HG03280 (cell line): Measurements from ENCODE around the gene KIF27.
"Not testable (repeated sequence)": the region's sequence is repeated elsewhere in the genome, so short reads cannot be mapped to it uniquely, and the experiment has no call there.

Experiments used
- ATAC-seq: cut with Tn5 transposase; IDR thresholded peaks from one replicate; pipeline ENCODE4 v1.9.1; 2021; ENCODE audit warnings: mild to moderate bottlenecking, moderate library complexity; ENCODE audit not compliant: unreplicated experiment

KIF27 gene, protein sequence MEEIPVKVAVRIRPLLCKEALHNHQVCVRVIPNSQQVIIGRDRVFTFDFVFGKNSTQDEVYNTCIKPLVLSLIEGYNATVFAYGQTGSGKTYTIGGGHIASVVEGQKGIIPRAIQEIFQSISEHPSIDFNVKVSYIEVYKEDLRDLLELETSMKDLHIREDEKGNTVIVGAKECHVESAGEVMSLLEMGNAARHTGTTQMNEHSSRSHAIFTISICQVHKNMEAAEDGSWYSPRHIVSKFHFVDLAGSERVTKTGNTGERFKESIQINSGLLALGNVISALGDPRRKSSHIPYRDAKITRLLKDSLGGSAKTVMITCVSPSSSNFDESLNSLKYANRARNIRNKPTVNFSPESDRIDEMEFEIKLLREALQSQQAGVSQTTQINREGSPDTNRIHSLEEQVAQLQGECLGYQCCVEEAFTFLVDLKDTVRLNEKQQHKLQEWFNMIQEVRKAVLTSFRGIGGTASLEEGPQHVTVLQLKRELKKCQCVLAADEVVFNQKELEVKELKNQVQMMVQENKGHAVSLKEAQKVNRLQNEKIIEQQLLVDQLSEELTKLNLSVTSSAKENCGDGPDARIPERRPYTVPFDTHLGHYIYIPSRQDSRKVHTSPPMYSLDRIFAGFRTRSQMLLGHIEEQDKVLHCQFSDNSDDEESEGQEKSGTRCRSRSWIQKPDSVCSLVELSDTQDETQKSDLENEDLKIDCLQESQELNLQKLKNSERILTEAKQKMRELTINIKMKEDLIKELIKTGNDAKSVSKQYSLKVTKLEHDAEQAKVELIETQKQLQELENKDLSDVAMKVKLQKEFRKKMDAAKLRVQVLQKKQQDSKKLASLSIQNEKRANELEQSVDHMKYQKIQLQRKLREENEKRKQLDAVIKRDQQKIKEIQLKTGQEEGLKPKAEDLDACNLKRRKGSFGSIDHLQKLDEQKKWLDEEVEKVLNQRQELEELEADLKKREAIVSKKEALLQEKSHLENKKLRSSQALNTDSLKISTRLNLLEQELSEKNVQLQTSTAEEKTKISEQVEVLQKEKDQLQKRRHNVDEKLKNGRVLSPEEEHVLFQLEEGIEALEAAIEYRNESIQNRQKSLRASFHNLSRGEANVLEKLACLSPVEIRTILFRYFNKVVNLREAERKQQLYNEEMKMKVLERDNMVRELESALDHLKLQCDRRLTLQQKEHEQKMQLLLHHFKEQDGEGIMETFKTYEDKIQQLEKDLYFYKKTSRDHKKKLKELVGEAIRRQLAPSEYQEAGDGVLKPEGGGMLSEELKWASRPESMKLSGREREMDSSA (N-terminal part only)

DNA sequence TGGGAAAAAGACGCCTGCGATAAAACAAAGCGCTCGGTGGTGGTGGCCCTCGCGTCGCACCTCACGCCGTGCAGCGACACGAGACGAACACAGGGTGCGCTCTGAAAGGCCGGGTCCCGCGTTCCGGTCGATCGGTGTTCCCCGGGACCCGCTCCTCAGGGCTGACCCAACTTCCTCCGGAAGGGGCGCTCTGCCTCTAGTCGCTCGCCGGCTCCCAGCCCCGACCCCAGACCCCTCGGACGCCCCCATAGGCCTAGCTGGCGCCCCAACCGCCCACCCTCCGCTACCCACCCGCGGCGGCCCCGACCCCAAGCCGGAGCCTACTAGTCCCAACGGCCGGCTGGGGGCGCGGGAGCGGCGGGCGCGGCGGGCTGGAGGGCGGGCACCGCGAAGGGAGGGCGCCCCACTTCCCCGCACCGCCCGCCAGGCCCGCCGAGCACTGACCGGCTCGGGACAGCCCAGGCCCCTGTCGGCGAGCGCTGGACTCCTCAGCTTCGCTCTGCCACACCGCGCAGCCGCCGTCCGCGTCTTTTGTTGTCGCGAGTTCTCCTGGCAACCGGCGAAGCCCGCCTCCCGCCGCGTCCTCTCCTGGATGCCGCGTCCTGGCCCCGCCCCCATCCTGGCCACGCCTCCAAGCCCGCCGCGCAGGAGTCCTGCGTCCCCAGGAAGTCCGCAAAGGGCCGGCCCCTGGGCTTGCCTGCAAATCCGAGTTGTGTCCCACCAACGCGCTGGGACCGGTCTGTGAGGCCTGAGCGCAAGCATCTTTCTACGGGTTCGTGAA is at the start of gene KIF27:
Gene KIF27 (minus strand): TSS at position 506 of the 781 bp plus-strand sequence. CDS start 5,841 bp downstream, outside the sequence.
- peak; percentile 90 for ATAC-seq

DNA sequence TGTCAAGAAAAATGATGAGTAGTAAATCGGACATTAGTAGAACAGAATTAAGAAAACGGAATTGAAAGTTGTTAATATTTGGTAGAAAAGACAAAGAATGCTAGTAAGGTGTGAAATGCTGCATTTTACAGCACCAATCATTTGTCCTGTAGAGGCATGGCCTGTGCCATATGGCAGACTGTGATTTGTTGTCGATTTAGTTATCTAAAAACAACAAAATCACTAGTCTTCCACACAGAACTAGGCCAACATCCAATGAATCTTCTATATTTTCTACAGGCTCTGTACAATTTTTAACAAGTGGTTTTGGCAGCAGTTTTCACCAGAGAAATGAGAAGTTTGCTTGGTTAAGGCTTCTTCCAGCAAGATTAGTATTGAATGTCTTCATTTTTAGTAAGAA is 48.4 kb upstream of the KIF27 start:
- ATAC-seq, result no peak

DNA sequence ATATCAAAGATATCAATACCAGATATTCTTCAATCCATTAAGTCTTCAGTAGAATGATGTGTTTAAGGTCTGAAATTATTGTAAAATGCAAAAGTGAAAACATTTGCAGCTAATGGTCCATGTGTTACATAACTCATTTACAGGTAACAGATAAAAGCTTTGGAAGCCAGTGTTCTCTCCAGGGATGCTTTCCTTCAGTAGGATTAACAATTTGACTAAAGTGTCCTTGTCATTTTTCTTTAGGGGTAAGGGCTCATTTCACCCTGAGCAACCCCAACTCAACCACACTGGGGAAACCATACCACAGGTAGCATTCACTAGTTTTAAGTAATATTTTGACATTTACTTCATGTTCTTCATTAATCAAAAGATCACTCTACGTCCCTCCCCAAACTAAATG is 45.8 kb upstream of the KIF27 start:
- no peak for ATAC-seq

DNA sequence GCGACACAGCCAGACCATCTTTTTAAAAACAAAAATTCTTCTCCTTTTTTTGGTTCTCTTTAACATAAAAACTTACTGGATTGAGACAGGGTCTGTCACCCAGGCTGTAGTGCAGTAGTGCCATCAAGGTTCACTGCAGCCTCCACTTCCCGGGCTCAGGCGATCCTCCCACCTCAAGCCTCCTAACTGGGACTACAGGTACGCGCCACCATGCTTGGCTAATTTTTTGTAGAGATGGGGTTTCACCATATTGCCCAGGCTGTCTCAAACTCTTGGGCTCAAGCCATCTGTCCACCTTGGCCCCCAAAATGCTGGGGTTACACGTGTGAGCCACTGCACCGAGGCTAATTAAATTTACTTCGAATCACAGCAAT is 45.0 kb upstream of the KIF27 start:
- ATAC-seq, result no peak

DNA sequence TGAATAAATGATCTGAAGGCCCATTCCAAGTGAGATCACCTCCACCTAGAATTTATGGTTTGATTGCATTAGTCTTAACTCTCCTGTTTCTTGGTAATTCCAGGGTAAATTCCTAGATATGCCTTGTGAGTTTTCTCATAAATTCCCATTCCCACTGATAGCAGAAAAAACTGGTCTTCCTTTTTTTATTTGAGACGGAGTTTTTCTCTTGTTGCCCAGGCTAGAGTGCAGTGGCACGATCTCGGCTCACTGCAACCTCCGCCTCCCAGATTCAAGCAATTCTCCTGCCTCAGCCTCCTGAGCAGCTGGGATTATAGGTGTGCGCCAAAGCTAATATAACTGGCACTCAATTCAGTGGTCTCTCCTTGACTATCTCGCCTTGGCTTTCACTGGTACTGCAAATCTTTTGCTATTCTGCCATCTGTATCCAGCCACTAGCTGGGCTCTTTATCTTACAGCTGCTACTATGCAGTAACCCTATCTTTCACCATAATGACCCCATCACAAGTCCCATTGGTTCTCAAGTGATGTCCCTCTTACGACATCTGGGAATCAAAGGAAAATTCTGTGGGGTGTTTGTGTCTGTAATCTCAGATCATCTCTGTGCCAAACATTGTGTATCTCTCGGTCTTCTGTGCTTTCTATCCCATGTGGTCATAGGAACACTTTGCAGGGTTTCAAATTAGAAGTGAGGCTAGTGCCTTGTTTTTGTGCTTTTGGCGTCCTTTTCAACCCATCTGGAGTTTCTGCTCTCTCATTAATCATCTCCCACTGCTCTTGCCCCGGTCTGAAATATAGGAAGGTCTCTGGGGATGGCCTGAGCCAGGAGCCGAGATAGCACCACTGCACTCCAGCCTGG is 44.3 kb upstream of the KIF27 start:
- no peak for ATAC-seq

DNA sequence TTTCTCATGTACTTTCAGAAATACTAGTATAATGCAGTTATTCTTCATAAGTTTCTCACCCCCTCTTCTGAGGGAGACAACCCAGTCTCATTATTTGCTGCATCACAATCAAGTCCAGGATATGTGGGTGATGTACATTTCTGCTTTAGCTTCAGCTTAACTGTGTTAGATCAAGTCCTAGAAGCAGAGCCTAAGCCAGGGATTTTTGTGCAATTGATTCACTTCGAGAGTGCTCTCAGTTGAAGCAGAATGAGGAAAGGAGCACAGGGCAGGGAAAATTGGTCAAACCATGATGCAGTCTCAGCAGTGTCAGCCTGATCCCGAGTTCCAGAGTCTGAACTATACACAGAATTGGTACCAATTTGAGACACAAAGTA is 43.7 kb upstream of the KIF27 start:
- no peak for ATAC-seq

DNA sequence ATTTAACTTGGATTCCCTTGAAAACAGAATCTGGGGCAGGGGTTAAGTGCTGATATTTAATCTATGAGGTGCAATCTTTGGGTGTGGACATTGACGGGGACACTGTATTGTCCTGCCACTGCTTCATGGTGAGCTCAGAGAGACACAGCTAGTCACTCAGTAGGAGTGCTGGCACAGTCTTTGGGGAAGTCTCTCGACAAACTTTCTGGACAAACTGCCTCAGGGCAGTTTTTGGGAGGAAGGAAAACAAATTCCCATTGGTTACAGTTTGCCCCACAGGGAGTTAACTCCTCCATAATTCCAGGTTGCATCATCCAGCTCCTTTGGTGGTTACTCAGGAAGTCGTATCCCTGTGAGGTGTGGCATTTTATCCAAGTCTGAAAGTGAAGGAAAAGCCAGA is 40.9 kb upstream of the KIF27 start:
- no peak for ATAC-seq

DNA sequence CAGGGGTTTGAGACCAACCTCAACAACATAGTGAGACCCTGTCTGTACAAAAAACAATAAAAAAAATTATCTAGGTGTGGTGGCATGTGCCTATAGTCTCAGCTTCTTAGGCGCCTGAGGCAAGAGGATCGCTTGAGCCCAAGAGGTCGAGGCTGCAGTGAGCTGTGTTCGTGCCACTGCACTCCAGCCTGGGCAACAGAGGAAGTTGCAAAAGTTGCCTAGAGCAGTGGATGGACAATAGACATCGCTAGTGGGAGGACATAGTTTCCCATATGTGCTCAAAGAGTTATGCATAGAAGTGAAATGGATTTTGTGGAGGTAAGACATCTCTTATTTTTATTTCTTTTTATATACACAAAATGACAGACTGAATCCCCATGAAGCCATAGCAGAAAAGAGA is 39.8 kb upstream of the KIF27 start:
- ATAC-seq, result no peak

DNA sequence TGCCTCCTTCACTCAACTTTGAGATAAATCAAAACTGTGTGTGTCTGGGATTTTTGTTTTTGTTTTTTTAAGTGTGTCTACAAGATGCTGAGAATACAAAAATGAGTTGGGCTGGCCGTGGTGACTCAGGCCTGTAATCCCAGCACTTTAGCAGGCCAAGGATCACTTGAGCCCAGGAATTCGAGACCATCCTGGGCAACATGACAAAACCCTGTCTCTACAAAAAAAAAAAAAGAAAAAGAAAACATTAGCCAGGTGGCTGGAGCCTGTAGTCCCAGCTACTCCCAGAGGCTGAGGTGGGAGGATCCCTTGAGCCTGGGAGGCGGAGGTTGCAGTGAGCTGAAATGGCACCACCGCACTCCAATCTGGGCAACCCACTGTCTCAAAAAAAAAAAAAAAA is 37.8 kb upstream of the KIF27 start:
- ATAC-seq, result no peak

DNA sequence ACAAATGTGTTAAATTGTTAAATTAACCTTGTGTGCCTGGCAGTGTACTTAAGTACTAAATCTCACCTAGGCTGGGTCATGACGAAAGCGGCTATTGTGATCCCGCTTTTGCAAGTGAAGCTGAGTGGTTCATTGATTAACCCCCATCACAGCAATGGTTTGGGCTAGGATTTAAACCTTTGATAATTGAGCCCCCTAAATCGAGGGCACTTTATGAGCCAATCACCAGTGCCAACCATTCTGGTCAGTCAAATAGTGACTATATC is 35.9 kb upstream of the KIF27 start:
- ATAC-seq, result no peak

DNA sequence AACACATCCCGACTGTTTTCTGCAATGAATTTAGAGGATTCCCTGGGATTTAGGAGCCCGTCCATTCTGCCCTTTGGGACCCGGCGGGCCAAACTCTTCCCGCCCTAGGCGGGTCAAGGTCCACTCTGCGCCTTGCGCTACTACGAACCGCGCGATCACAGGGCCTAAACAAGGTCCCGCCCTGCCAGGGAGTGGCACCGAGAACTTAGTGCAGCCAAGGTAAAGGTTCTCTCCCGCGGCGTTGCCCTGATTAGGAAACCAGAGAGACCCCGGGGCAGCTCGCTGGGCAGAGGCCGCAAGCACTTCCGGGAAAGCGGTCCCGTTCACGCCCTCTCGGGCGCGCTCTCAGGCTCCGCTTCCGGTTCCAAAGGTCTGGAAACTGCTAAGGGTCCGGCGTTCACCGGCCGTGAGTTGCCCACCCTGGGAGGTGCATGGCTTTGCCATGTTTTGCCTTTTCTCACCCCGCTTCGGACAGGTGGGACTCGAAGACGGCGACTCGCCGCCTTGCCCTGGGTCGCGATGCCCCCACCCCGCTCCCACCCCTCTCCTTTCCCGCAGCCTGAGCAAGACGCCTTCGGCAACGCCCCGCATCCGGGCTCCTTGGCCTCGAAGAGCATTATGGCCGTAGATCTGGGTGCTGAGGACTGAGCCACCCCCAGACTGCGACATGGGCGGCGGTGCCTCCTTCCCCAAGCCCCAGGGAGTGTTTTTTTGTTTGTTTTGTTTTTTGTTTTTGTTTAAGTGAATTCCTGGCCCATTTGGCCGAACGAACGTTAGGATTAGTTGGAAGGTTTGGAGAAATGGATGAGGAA is 35.4 kb upstream of the KIF27 start:
- peak; percentile 67 for ATAC-seq

DNA sequence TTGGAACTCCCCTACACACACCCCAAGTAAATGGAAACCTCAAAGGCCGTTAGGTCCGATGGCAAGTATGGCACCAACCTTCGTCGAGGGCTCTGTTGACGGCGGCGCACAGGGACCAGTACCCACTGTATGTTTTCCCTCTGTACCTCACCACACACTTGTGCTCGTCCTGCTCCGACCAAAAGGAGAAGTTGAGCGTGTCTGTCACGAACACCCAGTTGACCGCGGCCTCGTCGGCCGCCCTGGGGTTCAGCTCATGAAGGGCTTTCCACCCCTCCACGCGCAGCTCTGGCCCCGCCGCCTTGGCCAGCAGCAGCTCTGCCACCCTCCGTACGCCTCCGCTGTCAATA is 34.8 kb upstream of the KIF27 start:
- ATAC-seq, result peak; percentile 56

DNA sequence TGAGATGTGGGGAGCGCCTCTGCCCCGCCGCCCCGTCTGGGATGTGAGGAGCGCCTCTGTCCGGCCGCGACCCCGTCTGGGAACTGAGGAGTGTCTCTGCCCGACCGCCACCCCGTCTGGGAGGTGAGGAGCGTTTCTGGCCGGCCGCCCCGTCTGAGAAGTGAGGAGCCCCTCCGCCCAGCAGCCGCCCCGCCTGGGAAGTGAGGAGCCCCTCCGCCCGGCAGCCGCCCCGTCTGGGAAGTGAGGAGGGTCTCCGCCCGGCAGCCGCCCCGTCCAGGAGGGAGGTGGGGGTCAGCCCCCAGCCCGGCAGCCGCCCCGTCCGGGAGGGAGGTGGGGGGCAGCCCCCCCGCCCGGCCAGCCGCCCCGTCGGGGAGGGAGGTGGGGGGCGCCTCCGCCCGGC is 26.9 kb upstream of the KIF27 start:
- not testable (repeated sequence) for ATAC-seq

DNA sequence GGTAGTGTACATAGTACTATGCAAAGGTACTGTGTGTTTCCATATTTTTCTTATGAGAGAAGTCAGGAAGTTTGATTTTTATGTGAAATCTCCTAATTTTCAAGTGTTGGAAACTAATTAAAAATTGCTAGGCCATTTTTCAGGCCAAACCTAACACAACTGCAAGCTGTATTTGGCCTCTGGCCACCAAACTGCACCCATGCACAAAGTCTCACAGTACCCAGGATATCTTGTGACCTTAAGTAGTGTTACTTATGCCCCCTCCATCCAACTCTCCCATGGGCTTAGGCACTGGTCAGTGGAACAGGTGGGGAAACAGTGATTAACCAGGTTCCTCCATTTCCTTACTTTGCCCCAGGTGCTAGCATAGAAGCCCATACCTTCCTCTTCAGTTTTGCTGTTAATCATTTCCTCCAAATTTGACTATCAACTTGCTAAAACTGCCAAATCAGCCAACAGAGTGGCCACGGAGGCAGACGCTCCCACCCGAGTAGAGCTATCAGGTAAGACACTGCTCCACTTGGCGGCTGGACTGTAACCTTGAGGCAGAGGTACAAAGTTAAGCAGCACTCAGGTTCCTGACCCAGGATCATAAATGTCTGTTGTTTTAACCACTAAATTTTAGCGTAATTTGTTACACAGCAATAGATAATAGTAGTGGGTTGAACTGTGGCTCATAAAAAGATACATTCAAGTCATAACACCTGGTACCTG is 19.5 kb upstream of the KIF27 start:
- ATAC-seq, result no peak

DNA sequence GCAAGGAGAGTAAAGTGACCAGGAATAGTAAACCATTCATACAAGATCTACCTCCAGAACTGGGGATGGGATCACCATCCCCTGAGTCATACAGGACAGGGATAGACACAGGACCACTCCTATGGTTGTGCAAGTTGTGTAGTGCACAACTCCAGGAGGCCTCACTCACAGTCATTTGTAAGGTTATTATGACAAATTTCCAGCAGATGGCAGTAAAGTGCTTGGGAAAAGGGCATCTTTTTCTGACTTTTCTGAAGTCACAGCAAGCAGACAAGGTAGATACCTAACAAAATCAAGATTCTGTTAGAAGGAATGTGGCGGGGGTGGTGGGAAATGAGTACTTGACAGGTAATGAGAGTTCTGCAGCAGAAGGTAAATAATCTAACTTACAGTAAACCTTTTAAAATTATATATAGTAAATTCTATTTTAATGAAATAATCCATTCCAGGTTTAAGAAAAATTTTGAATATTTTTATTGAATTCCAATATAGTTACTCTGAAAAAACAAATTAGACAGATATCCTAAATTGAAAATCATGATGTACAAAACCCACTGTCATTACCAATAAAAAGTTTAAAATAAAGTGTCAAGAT is 16.7 kb upstream of the KIF27 start:
- ATAC-seq, result peak; percentile 74

DNA sequence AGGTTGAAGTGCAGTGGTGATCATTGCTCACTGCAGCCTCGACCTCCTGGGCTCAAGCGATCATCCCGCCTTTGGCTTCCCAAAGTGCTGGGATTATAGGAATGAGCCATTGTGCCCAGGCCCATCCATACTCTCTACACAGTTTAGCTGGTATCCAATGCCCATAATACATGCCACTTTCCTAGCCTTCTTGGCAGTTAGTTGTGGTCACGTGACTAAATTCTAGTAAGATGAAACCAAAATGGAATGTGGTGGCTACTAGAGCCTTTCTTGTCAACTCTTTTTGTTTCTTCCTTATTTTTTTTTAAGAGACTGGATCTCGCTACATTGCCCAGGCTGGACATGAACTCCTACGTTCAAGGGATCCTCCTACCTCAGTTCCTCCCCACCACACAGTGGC is 15.3 kb upstream of the KIF27 start:
- ATAC-seq, result no peak

DNA sequence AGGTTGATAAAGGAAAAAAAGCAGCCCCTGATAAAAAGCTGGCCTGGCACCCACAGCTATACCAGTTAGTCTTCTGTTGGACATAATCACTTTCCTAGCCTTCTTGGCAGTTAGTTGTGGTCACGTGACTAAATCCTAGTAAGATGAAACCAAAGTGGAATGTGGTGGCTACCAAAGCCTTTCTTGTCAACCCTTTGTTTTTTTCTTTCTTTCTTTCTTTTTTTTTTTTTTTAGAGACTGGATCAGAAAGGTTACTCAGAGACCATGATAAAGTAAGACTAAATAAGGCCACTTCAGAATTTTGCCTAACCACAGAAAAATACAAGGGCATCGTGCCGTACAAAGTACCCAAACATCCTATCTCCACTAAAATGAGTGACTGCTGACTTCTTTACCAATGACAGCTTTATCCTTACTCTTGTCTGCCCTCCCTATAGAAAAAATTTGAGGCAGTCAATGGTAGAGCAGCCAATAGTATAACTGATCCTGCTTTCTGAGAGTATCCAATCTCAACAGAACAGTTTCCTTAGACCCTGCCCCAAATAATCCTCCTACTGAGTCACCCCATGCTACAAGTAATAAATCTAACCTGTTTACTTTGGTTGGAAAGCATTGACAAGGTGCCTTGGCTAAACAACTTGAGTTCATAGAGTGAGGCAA is 14.2 kb upstream of the KIF27 start:
- no peak for ATAC-seq
